GM18951 (cell line): Measurements from ENCODE around the gene SH3BP4.

ENCODE experiments used
- POLR2A ChIP-seq: IDR thresholded peaks from 4 replicates; pipeline ENCODE4 v1.6.1; 2011; ENCODE audit warnings: mild to moderate bottlenecking; ENCODE audit not compliant: insufficient read length, insufficient read depth; ENCODE audit errors: extremely low read depth
- in situ Hi-C: fragments of 300-500 bp; cut with MboI; formaldehyde crosslinking; loops from one replicate; pipeline ENCODE4 v1.12.0; 2022; ENCODE audit warnings: low sequenced_read_pairs, mixed read lengths, inconsistent platforms; ENCODE audit not compliant: unreplicated experiment

The SH3BP4 gene

GRCh38 chr2:234966340-234966739 lies 14.5 kb downstream of the SH3BP4 start:
- in situ Hi-C loops: no loop called here

GRCh38 chr2:234967201-234967869 lies 15.5 kb downstream of the SH3BP4 start:
- in situ Hi-C loops: no loop called here
- no peak for TF ChIP-seq POLR2A

More at GRCh38 chr2:234966340-234966739, 14.5 kb downstream of the SH3BP4 start:
- no peak for TF ChIP-seq POLR2A

GRCh38 chr2:234967870-234968208 lies 16.0 kb downstream of the SH3BP4 start:
- in situ Hi-C loops: no loop called here
- no peak for TF ChIP-seq POLR2A

- in situ Hi-C loops: no loop called here
Observed at GRCh38 chr2:234968631-234969305, 17.0 kb downstream of the SH3BP4 start.

GRCh38 chr2:234969306-234970098 lies 17.7 kb downstream of the SH3BP4 start:
- in situ Hi-C loops: no loop called here
- TF ChIP-seq POLR2A: no peak

More at GRCh38 chr2:234968631-234969305, 17.0 kb downstream of the SH3BP4 start:
- TF ChIP-seq POLR2A: no peak

GRCh38 chr2:234970099-234970440 lies 18.3 kb downstream of the SH3BP4 start:
- no peak for TF ChIP-seq POLR2A
- in situ Hi-C loops: no loop called here

- in situ Hi-C loops: no loop called here
- TF ChIP-seq POLR2A: no peak
Observed at GRCh38 chr2:234970477-234970882, 18.7 kb downstream of the SH3BP4 start.

- in situ Hi-C loops: no loop called here
- no peak for TF ChIP-seq POLR2A
Observed at GRCh38 chr2:234971496-234971895, 19.7 kb downstream of the SH3BP4 start.

GRCh38 chr2:234973008-234973407 lies 21.2 kb downstream of the SH3BP4 start:
- no peak for TF ChIP-seq POLR2A
- in situ Hi-C loops: no loop called here

- no peak for TF ChIP-seq POLR2A
- in situ Hi-C loops: no loop called here
Observed at GRCh38 chr2:234974501-234975385, 22.9 kb downstream of the SH3BP4 start.

- no peak for TF ChIP-seq POLR2A
- in situ Hi-C loops: no loop called here
Observed at GRCh38 chr2:234975611-234976010, 23.8 kb downstream of the SH3BP4 start.

- in situ Hi-C loops: no loop called here
- TF ChIP-seq POLR2A: no peak
Observed at GRCh38 chr2:234976479-234977227, 24.8 kb downstream of the SH3BP4 start.

- TF ChIP-seq POLR2A: no peak
Observed at GRCh38 chr2:234977228-234977679, 25.4 kb downstream of the SH3BP4 start.

More at GRCh38 chr2:234977228-234977679, 25.4 kb downstream of the SH3BP4 start:
- in situ Hi-C loops: no loop called here
